ACC112 (cell line): ENCODE measurements around the gene OXNAD1.
"Not testable (repeated sequence)": the region's sequence is repeated elsewhere in the genome, so short reads cannot be mapped to it uniquely, and the experiment has no call there.

Experiments
- H2AFZ ChIP-seq: fragments of 200-600 bp; sonication (generic); one replicate; pipeline ENCODE4 v1.6.0; 2017; ENCODE audit warnings: antibody characterized with exemption, low read length; ENCODE audit not compliant: unreplicated experiment
- H3K27ac ChIP-seq: fragments of 200-600 bp; sonication (generic); 2 replicates; pipeline ENCODE4 v1.5.1; 2014; ENCODE audit warnings: low read depth, mild to moderate bottlenecking, antibody characterized with exemption, low read length, moderate library complexity
- H3K27me3 ChIP-seq: fragments of 200-600 bp; sonication (generic); 2 replicates; pipeline ENCODE4 v1.6.1; 2014; ENCODE audit warnings: mild to moderate bottlenecking, antibody characterized with exemption, low read length, moderate library complexity, mixed read lengths; ENCODE audit not compliant: insufficient read depth
- H3K36me3 ChIP-seq: fragments of 200-600 bp; sonication (generic); 2 replicates; pipeline ENCODE4 v1.6.1; 2016; ENCODE audit warnings: mild to moderate bottlenecking, antibody characterized with exemption, low read length, moderate library complexity, mixed read lengths; ENCODE audit not compliant: insufficient read depth
- H3K4me1 ChIP-seq: fragments of 200-600 bp; sonication (generic); one replicate; pipeline ENCODE4 v1.6.1; 2016; ENCODE audit warnings: low read length, mixed read lengths; ENCODE audit not compliant: insufficient read depth, unreplicated experiment, control insufficient read depth
- H3K4me3 ChIP-seq: fragments of 200-600 bp; sonication (generic); 2 replicates; pipeline ENCODE4 v1.5.1; 2014; ENCODE audit warnings: mild to moderate bottlenecking, low read depth, low read length
- H3K79me2 ChIP-seq: fragments of 200-600 bp; sonication (generic); one replicate; pipeline ENCODE4 v1.6.0; 2016; ENCODE audit warnings: low read length; ENCODE audit not compliant: control insufficient read depth, unreplicated experiment, insufficient read depth

Gene OXNAD1

GRCh38 chr3:16303037-16303575 is 38.1 kb downstream of the OXNAD1 start:
- Histone ChIP-seq H3K36me3 (no peaks in the 10 kb centered on the region), H2AFZ (no peak overlapping the region), H3K27me3 (no peaks in the 10 kb centered on the region), H3K79me2 (no peaks in the 10 kb centered on the region), H3K4me1 (no peaks in the 10 kb centered on the region), H3K27ac (no peak overlapping the region), H3K4me3 (no peak overlapping the region)

DNA sequence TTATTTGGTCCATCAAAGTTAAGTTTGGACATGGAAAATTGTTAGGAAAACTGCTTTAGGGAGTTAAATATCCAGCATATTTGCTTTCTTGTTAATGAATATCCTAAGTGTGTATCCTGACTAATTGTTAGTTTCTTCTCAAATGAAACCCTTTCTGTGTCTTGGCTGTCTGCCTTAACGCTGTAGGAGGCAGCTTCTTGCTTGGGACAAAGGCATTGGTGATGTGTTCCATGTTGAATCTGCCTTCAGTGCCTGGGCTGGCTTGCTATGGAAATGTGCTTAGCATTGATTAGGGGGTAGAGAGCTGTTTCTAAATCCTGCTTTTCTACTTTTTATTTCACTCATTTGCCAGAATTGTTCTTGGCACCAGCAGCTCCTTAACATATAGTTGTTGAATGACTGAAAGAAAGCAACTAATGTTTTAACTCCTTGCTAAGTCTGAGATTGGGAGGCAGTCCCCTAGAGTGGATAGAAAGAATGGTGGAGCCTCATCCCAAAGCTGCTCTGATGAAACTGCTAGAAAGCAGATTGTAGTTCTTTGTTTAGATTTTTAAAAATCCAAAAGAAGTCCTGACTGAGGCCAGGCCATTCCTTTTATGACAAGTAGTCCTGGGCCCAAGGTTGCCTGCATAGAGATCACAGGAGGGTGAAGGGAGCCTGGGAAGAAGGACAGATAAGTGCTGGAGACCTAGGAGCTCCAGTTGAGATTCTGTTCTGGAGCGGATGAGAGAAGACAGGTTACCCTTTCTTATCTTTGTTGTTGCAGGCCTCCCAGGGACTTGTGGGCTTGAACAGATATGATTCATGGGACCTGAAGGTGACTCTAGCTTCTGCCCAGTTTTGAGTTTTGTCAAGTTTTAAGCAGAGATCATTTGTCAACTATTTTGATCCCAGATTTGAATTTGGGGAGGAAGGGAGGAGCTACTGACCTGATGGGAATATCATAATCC is 39.3 kb downstream of the OXNAD1 start:
- no peaks in the 10 kb centered on the region for H3K79me2 ChIP-seq
- no peak overlapping the region for H2AFZ ChIP-seq
- no peaks in the 10 kb centered on the region for H3K27me3 ChIP-seq
- no peaks in the 10 kb centered on the region for H3K36me3 ChIP-seq
- no peak overlapping the region for H3K27ac ChIP-seq
- H3K4me1 ChIP-seq = no peaks in the 10 kb centered on the region
- no peak overlapping the region for H3K4me3 ChIP-seq

GRCh38 chr3:16305111-16305541 is 40.1 kb downstream of the OXNAD1 start:
- Histone ChIP-seq H3K27ac (no peak overlapping the region), H2AFZ (no peak overlapping the region), H3K79me2 (no peaks in the 10 kb centered on the region), H3K4me1 (peaks cover 7% of the 10 kb centered on the region), H3K4me3 (no peak overlapping the region), H3K36me3 (no peaks in the 10 kb centered on the region), H3K27me3 (no peaks in the 10 kb centered on the region)

DNA sequence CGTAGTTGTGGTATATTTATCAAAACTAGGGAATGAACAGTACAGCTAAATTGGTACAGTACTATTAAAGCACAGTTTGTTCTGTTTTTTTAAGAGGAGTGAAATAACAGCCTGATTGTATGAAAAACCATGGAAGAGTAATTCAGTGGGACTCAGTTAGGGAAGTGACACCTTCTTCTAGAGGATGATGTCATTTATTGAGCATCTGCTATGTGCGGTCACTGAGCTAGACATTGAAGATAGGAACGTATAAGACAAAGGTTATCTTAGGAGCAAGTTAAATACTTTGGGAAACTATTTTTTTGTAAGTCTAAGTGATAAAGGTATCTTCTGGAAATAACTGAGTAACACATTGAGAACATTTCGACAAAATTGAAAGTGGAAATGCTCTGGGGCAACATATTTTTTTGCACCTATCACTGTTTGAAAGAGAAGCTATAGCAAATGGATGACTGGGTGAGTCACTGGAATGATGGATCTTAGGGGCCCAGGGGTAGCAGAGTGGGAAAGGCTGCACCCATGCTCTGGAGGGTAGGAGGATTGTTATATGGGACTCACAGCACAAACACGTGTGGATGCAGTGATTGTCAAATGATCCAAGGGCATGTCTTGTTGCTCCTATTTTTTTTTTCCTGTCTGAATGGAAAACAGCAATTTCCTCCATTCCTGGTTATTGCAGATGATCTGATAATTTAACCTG is 43.0 kb downstream of the OXNAD1 start:
- no peak overlapping the region for H3K4me3 ChIP-seq
- H3K27ac ChIP-seq = no peak overlapping the region
- H3K79me2 ChIP-seq = no peaks in the 10 kb centered on the region
- H2AFZ ChIP-seq = no peak overlapping the region
- no peaks in the 10 kb centered on the region for H3K27me3 ChIP-seq
- H3K36me3 ChIP-seq = no peaks in the 10 kb centered on the region
- H3K4me1 ChIP-seq = peaks cover 10% of the 10 kb centered on the region

- H3K4me3 ChIP-seq = no peak overlapping the region
- H3K36me3 ChIP-seq = no peaks in the 10 kb centered on the region
- peaks cover 10% of the 10 kb centered on the region for H3K4me1 ChIP-seq
- no peaks in the 10 kb centered on the region for H3K27me3 ChIP-seq
- no peaks in the 10 kb centered on the region for H3K79me2 ChIP-seq
- H2AFZ ChIP-seq = no peak overlapping the region
- H3K27ac ChIP-seq = no peak overlapping the region
Observed at GRCh38 chr3:16308727-16309126, 43.7 kb downstream of the OXNAD1 start.

- no peaks in the 10 kb centered on the region for H3K79me2 ChIP-seq
- no peak overlapping the region for H3K4me3 ChIP-seq
- H3K27ac ChIP-seq = 0 out of 2 replicates have a peak overlapping the region, but pooled peaks have one; percentile 3
- peaks cover 10% of the 10 kb centered on the region for H3K4me1 ChIP-seq
- H3K27me3 ChIP-seq = no peaks in the 10 kb centered on the region
- H2AFZ ChIP-seq = no peak overlapping the region
- no peaks in the 10 kb centered on the region for H3K36me3 ChIP-seq
Observed at GRCh38 chr3:16309558-16309957, 44.5 kb downstream of the OXNAD1 start.

- H2AFZ ChIP-seq, H3K4me3 ChIP-seq, H3K27me3 ChIP-seq, H3K36me3 ChIP-seq, H3K79me2 ChIP-seq, H3K27ac ChIP-seq: not testable (repeated sequence)
- H3K4me1 ChIP-seq = peaks cover 10% of the 10 kb centered on the region
Observed at GRCh38 chr3:16310486-16310885, 45.5 kb downstream of the OXNAD1 start.

DNA sequence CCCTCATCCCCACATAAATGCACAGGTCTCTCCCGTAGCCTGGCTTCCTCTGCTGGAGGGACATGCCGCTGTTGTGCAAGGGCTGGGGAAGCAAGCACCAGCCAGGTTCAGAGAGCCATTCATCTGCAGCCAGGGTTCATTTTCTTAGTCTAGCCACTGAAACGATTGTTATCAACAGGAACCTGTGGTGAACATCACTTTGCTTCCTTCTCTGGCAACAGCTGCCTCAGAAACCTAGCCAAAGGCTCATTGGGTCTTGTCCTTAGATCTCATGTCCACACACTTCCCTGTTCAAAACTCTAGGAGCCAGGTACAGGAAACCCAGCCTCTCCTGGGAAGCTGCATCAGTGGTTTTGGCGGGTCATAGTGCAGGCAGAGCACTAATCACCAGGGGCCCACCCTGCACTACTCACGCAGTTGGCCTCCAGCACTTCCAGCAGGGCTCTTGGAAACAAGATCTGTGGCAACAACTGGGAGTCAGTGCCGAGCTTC is 47.0 kb downstream of the OXNAD1 start:
- no peaks in the 10 kb centered on the region for H3K79me2 ChIP-seq
- H3K4me1 ChIP-seq = peaks cover 10% of the 10 kb centered on the region
- no peak overlapping the region for H2AFZ ChIP-seq
- H3K4me3 ChIP-seq = no peak overlapping the region
- no peak overlapping the region for H3K27ac ChIP-seq
- peaks cover 6% of the 10 kb centered on the region for H3K36me3 ChIP-seq
- no peaks in the 10 kb centered on the region for H3K27me3 ChIP-seq

- H3K4me3 ChIP-seq = no peak overlapping the region
- no peaks in the 10 kb centered on the region for H3K27me3 ChIP-seq
- H3K27ac ChIP-seq = no peak overlapping the region
- peaks cover 10% of the 10 kb centered on the region for H3K4me1 ChIP-seq
- H3K36me3 ChIP-seq = peaks cover 6% of the 10 kb centered on the region
- no peak overlapping the region for H2AFZ ChIP-seq
- no peaks in the 10 kb centered on the region for H3K79me2 ChIP-seq
Observed at GRCh38 chr3:16313886-16314645, 49.1 kb downstream of the OXNAD1 start.

DNA sequence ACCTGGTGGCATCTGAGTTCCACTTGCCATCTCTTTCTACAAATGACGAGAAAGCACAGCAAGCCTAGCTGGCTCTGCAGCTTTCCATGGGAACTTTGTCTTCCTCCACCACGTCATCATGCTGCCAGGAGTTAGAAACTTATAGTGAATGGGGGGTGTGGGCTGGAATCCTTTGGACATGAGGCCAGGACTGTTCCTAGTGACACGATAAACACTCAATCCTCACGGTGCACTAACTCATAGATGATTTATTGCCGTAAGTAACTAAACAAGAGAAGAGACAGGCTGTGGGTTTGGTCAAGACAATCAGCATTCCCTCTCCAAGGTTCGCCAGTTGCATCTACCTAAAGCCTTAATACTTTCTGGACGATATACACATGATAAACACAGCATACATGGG is 50.6 kb downstream of the OXNAD1 start:
- no peaks in the 10 kb centered on the region for H3K79me2 ChIP-seq
- H3K27ac ChIP-seq = no peak overlapping the region
- H3K4me3 ChIP-seq = no peak overlapping the region
- H2AFZ ChIP-seq = no peak overlapping the region
- no peaks in the 10 kb centered on the region for H3K27me3 ChIP-seq
- peaks cover 3% of the 10 kb centered on the region for H3K4me1 ChIP-seq
- H3K36me3 ChIP-seq = peaks cover 6% of the 10 kb centered on the region
